H1 (cell line): ENCODE results near the gene PIGT. TPM values are rescaled to one million over a fixed set of nuclear protein-coding genes. Genes with fewer than 3 reads are reported as not detected.

Experiments
- ASH2L ChIP-seq: fragments of 200-600, 300-600 bp; sonication (generic); IDR thresholded peaks from one replicate; pipeline ENCODE4 v1.7.1; 2017; ENCODE audit warnings: low read length
- ATF3 ChIP-seq: IDR thresholded peaks from 2 replicates; pipeline ENCODE4 v1.6.1; 2011; ENCODE audit warnings: low read depth, mild to moderate bottlenecking, low read length; ENCODE audit not compliant: insufficient read depth
- CEBPB ChIP-seq: IDR thresholded peaks from 2 replicates; pipeline ENCODE4 v1.6.1; 2012; ENCODE audit warnings: low read depth, low read length
- CREB1 ChIP-seq: IDR thresholded peaks from 2 replicates; pipeline ENCODE4 v1.6.1; 2012; ENCODE audit warnings: inconsistent platforms
- EZH2 ChIP-seq: fragments of 200-600 bp; sonication (generic); IDR thresholded peaks from 2 replicates; pipeline ENCODE4 v1.7.1; 2012; ENCODE audit warnings: low read depth, mild to moderate bottlenecking, moderate library complexity, low read length, inconsistent platforms; ENCODE audit not compliant: severe bottlenecking
- POLR2A ChIP-seq, 2 experiments: IDR thresholded peaks; 1 replicate in 1 of 2; 2 replicates in 1 of 2; pipeline ENCODE4 v1.6.1; 2011; ENCODE audit warnings: low read depth in 2 of 2, low read length in 2 of 2, mild to moderate bottlenecking in 2 of 2; ENCODE audit errors: control extremely low read depth in 1 of 2
- RAD21 ChIP-seq, 2 experiments: IDR thresholded peaks in 1 of 2; conservative IDR thresholded peaks in 1 of 2; 2 replicates each; pipeline ENCODE4 v1.6.1; 2011; ENCODE audit warnings: low read depth in 2 of 2, low read length in 2 of 2, improper control_type of control experiment in 1 of 2, inconsistent platforms in 1 of 2, mild to moderate bottlenecking in 1 of 2, moderate library complexity in 1 of 2
- RXRA ChIP-seq: IDR thresholded peaks from 2 replicates; pipeline ENCODE4 v1.6.1; 2011; ENCODE audit warnings: low read depth, mild to moderate bottlenecking, low read length, moderate library complexity; ENCODE audit not compliant: insufficient read depth
- SIN3A ChIP-seq, 2 experiments: IDR thresholded peaks in 1 of 2; conservative IDR thresholded peaks in 1 of 2; 2 replicates each; pipeline ENCODE4 v1.6.1; 2011 to 2012; ENCODE audit warnings: low read length in 2 of 2, improper control_type of control experiment in 1 of 2, low read depth in 1 of 2, mild to moderate bottlenecking in 1 of 2
- TCF12 ChIP-seq: IDR thresholded peaks from 2 replicates; pipeline ENCODE4 v1.6.1; 2011; ENCODE audit warnings: low read depth, mild to moderate bottlenecking, low read length
- TEAD4 ChIP-seq: IDR thresholded peaks from 2 replicates; pipeline ENCODE4 v1.6.1; 2012; ENCODE audit warnings: low read depth, low read length, inconsistent platforms, mixed read lengths
- YY1 ChIP-seq: IDR thresholded peaks from 2 replicates; pipeline ENCODE4 v1.6.1; 2011; ENCODE audit warnings: low read depth, mild to moderate bottlenecking, low read length
- polyA plus RNA-seq, 7 experiments: library from polyadenylated mRNA; depleted of rRNA in 3 of 7; stranded (reverse) in 5 of 7; unstranded in 2 of 7; fragments of >200 nt in 5 of 7; fragments of 200-250 nt in 2 of 7; gene quantifications; 1 replicate in 5 of 7; 2 replicates in 1 of 7; 4 replicates in 1 of 7; pipeline versions ENCODE4 v1.2.1 to v1.2.3, GENCODE V29; 2011 to 2013; ENCODE audit warnings: missing spikeins in 2 of 7, mixed read lengths in 2 of 7
- total RNA-seq: library from RNA; stranded (reverse); fragmentation: NEBNext Ultra II Directional; extraction: Animal tissue kit (Norgen Biotek cat#: 25700); gene quantifications from 2 replicates; pipeline ENCODE4 v1.2.1, GENCODE V29; 2021
- TF ChIP-seq, protein P1 (sequence below): IDR thresholded peaks from 2 replicates; pipeline ENCODE4 v1.6.1; 2012; ENCODE audit warnings: inconsistent platforms

PIGT gene
- total and polyA plus RNA-seq, 2 of the 8 experiments (the other 6 are each of a cell fraction or from before 2014, with no cell fraction given): 66.0 to 89.7 TPM

DNA sequence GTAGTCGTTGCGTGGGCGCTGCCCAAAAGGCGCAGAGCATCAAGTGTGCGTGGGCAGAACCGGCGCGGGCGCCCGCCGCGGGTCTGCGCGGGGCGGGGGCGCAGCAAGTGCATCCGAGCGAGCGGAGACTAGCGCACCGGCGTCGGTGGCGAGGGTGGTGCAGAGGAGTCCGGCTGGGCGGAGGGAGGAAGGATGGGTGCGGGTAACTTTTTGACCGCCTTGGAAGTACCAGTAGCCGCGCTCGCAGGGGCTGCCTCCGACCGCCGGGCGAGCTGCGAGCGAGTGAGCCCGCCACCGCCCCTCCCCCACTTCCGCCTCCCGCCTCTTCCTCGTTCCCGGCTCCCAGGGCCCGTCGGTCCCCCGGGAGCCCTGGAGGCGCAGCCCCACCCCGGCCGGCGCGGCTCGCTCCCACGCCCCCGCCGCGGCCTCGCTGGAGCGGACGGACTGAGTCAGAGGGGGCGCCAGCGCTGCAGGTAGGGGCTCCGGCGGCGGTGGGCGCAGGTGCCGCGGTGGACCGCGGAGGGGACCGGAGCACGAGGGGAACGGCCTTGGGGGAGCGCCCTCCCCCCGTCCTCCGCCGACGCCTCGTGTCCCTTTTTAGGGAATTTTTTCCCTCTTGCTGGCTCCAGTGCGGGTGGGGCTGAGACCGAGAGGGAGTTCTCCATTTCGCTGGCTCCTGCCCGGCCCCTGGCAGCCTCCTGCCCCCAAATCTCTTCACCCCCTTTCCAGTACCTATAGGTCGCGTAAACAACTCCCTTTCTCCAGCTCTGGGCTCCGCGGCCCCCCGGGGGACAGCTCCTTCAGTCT, 9.5 kb upstream of the PIGT start (continued):
- TF ChIP-seq, protein P1, sequence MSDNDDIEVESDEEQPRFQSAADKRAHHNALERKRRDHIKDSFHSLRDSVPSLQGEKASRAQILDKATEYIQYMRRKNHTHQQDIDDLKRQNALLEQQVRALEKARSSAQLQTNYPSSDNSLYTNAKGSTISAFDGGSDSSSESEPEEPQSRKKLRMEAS: peak; percentile 44
- TF ChIP-seq EZH2 (peak; percentile 15), YY1 (no peak), ATF3 (no peak), RXRA (no peak), POLR2A (IDR thresholded peaks at IDR 0.05; ENCODE audit: control extremely low read depth in 1 of 2, low read depth in 2 of 2, low read length in 2 of 2) (peak; percentile 36 to 60; a peak in 2 of 3 replicates), RAD21 (IDR thresholded peaks at IDR 0.05 in 1 of 2, conservative IDR thresholded peaks at IDR 0.05 in 1 of 2; ENCODE audit: low read depth in 2 of 2, low read length in 2 of 2) (no peak), TCF12 (no peak), SIN3A (conservative IDR thresholded peaks at IDR 0.05 in 1 of 2, IDR thresholded peaks at IDR 0.05 in 1 of 2; ENCODE audit: low read depth in 1 of 2, low read length in 2 of 2) (0 out of 4 replicates have a peak, but pooled peaks of 1 of the 2 experiments have one; percentile 9), CEBPB (no peak), CREB1 (peak; percentile 23; the same call in 1 of the 2 replicates), TEAD4 (no peak), ASH2L (peak; percentile 78)
